Umbilical cord (tissue), 2 donors: Measurements from ENCODE around the gene MON1A. TPM values are rescaled to one million over a fixed set of nuclear protein-coding genes. Genes with fewer than 3 reads are reported as not detected.

Experiments
- DNase-seq: peaks from one replicate; pipeline ENCODE4 v3.0.0-alpha.2; 2015; ENCODE audit warnings: low spot score
- total RNA-seq: library from RNA; depleted of rRNA; stranded (reverse); fragments of >200 nt; gene quantifications from one replicate; pipeline ENCODE4 v1.2.3, GENCODE V29; 2014; ENCODE audit warnings: low replicate concordance; ENCODE audit not compliant: insufficient read depth

Gene MON1A
- total RNA-seq, 1 donor from 2014 or later = 4.6 TPM

DNA sequence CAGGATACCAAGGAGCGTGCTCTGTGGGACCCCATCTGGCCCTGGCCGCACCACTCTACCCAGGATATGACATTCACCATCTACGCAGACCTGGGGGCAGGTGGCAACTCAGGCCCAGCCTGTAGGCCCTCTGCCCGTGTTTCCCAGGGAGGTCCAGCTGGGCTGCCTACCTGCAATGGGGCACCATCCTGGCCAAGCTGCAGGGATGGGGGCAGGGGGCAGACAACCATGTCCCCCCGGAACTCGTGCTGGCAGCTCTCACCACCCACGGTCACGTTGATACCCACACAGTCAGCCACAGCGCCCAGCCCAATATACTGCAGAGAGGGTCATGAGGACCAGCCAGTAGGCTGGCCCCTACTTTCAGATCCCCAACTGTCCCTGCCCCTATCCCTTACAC lies 33.8 kb downstream of the MON1A start:
- DNase-seq = no peak

DNA sequence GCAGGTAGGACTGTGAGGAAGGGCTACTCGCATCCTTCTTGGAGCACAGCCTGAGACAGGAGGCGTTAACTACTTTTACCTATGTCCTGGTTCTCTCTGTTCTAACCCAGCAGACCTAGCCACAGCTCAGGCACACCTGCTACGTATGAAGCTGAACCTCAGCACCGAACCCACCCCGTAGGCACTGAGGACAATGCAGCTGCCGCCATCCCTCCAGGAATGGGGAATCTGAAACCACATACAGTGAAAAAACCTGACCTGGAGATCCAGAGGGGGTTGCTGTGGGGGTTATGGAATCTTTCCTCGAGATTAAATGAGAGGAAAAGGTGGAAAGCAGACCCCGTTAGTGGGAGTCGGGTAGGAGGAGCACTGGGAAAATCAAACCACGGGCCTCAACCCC lies 40.3 kb downstream of the MON1A start:
- DNase-seq = no peak

DNA sequence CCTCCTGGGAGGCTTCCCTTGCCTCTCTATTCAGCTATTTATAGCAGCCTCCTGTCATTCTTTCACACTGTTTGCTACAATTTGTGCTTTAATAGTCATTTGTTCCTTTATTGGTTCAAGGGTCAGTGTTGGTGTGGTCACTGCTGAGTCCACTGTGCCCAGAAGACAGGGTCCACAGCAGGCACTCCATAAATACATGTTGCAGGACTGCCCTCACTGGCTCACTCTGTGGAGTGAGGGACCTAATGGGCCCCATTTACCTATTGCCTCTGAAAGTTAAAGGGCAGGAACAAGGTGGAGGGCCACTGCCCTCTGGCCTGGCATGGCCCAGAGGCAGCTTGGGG lies 42.7 kb downstream of the MON1A start:
- DNase-seq = no peak

DNA sequence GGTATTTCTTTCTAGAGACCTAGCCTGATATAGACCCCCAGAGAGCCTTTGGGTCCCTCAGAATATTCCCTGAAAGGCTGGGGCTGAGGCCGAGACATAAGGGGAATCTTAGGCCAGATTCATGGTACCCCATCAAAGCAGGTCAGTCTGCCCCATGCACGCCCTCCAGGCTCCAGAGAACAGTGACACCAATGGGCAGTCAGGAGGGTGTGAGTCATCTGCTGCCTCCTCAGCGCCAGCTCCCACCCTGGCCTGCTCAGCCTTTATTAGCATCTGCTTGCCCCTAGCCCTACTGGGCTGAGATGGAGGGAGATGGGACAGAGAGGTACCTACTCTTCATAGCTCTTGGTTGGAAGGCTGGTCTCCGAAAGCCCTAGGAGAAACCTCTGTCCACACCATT lies 45.6 kb downstream of the MON1A start:
- no peak for DNase-seq

DNA sequence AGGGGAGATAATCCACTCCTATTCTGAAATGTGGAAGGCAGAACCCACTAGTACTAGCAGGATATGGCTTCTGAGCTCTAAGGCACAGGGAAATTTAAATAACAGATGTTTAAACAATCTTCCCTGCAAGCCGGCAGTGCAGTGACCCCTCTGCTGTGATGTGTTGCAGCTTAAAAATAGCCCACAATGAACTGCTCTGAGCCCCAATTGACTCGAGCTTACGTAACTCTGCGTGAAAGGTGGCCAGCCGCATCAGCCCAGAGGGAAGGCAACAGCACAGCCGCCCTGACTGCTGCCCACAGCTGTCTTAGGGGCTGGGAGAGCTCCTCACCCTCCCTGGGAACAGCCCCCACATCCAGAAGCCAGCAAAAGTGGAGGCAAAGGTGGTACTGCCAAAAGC lies 47.4 kb downstream of the MON1A start:
- no peak for DNase-seq

DNA sequence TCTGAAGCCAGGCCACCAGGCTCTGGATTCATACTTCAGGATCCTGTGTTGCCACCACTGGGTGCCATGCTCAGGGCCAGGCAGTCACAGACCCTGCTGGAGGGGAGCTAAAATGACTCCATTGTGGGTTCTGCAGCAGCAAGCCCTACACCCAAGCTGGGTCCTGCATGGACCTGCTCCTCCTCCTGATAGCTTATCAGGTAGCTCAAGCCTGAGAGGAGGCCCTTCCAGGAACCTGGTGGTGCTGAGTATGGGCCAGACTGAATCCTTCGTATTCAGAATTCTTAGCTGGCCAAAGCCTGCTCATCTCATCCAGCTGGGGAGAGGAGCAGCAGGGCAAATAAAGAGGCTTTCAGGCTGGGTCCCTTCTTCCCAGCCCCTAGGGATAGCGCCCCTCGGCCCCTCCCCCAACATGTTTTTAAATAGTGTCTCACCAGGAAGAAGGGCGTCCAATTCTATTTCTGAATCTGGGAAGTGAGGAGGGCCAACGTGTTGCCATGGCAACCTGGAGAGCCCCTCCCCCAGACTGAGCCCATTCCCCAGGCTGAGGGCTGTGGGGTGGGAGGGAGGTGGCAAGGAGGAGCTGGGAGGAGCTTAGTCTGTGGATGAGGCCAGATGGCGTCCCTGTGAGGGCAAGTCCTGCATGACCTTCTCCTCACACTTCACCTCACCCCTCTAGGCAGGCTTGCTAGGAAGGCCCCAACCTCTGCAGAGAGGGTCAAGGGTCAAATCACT lies 48.9 kb downstream of the MON1A start:
- no peak for DNase-seq

DNA sequence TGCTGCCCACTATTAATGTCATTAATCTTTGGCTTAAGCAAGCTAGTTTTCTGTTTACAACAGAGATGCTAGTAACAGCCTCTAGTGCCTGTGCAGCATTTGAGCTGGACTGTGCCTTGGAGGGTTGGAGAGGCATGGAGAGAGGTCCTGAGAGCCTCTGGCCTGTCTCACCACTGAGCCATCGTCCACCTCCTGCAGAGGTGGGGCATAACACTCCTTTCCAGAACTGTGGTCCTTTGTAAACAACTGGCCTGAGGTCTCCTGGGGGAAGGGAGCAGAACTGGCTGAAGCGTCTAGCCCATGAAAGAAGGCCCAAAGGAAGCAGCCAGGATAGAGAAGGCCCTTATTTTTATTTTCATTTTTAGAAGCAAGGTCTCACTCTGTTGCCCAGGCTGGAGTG lies 49.9 kb downstream of the MON1A start:
- DNase-seq = no peak

DNA sequence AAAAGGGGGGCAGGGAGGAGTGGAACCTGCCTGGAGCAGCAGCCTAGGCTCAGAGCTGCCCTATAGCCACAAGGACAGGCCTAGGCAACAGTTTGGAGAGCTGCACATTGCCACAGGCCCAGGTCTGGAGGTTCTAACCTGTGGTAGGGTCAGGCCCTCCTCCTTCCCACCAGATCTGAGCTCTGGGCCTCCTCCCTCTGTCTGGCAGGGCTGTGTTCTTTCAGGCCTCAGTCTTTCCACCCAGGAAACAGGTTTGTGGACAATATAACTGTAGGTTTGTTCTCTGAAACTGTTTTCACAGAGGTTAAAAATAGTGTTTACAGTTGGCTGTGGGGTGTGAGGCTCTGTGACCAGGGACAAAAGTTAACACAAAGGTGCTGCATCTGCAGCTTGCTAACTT lies 50.9 kb downstream of the MON1A start:
- no peak for DNase-seq

DNA sequence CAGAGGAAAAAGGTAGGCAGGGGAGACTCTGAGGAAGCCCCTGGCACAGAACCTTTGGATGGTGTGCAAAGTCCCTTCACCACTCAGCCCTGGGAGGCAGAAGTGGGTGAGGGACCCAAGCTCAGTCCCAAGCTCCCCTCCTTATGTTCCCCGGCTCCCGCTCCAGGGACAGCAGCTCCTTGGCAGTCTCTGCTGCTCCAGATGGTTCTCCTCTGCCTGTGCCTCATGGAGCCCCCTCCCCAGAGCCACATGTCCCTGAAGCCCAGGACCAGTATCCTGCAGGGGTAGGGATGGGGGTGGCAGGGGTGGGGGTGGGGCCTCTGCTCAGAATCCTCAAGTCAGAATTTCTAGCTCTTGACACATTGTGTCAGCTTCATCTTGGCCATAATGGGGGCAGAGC lies 51.9 kb downstream of the MON1A start:
- DNase-seq = no peak

DNA sequence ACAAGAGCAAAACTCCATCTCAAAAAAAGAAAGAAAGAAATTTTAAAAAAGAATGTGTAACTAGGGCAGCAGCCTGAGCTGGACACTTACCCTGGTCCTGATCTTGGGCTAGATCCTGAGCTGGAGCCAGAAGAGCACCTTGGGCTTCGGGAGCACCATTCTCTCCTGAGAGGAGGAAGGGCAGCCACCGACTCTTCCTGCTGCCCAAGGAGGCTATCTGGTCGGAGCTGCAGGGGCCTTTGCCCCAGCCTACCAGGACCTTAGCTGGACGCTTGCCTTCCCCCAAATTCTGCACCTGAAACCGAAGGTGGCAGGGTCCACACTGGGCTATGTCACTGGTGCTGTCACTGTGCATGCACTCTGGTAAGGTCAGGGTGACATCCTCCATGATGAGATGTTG lies 53.0 kb downstream of the MON1A start:
- no peak for DNase-seq

DNA sequence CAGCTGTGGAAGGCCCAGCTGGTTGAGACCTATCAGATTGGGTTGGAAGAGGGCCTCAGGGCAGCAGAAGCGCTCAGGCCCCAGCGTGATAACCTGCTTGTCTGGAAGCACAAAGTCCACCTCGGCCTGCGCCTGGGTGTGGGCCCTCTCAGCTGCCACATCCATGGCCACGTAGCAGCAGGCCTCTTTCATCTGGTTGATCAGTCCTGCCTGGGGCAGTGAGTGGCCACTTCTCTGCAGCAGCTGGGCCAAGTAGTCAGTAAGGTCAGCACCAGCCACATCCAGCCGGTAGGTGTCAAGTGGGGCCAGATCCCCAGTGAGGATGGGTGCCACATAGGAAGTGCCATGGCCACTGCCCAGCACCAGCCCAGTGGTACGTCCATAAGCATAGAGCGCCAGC lies 56.0 kb downstream of the MON1A start:
- no peak for DNase-seq

DNA sequence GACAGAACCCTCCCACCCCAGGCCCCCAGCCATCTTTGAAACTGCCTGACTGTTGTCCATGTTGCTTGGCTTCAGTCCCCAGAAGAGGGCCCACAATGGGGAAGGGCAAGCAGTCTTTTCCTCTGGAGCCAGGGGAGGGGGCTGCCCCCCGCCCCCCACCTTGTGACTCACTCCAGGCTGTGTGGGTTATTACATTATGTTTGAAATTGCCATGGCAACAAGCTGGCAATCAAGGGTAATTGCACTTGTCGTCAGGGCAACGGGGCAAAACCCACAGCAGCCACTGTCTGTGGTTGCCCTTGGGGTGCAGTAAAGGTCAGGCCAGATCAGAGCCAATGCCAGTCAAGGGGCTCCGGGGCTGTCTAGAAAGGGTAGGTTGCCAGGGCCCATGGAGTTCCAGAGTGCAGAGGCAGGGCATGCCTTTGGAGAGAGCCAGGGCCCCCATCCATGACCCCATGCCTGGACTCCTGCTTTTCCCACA lies 56.8 kb downstream of the MON1A start:
- no peak for DNase-seq

DNA sequence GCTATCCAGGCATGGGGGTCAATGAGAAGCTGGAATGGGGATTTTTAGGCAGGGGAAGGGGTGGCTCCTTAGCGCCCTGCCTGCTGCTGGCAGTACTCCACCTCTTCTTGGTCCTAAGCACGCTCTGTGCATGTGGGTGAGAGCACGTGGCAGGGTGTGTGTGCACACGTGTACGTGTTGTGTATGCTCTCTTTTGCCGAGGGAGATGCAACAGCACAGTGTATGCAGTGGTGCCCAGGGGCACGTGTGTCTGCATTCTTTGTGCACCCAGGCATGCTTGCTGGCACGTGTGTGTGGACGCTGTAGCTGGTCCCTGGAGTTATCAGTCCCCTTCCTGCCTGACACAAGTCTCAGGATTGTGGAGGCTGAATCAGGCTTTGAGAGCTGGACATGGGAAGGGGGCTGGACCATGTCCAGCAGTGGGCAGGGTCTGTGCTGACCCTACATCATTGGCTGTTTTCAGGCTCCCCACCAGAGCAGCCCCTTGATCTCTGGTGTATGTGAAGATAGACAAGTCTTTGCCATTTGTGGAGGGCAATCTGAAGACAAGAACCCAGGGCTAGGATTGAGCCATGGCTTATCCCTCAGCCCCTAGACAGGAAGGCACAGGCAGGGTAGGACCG lies 58.0 kb downstream of the MON1A start:
- no peak for DNase-seq

DNA sequence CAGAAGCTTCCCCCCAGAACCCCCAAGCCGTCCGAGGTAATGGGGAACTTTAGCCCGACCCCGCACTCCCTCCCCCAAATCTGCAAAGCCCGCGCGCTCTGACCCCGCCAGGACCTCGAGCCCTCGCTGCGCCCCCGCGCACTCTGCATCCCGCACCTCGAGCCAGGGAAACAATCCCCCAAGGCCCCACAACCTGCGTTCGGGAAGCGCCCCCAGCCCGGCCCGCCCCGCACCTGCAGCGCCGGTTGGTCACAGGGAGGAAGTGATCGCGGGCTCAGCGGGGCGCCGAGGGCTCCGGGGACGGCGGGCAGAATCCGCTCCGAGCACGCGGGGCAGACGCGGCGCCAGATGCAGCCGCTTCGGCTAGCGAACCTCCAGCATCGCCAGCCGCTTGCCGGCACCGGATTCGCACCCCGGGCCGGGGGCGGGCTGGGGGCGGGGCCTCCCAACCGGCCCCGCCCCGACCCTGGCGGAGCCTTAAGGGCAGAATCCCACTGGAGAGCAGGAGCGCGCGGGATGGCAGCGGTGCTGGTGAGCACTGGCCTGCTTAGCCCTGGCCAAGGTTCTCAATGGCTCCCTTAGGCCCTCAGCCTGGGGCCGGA lies 60.0 kb downstream of the MON1A start, which contains the start of gene CAMKV:
CAMKV (minus strand) TSS at position 382 of the 602 bp plus-strand sequence. CDS start 7,518 bp downstream, outside the sequence.
- DNase-seq = no peak

DNA sequence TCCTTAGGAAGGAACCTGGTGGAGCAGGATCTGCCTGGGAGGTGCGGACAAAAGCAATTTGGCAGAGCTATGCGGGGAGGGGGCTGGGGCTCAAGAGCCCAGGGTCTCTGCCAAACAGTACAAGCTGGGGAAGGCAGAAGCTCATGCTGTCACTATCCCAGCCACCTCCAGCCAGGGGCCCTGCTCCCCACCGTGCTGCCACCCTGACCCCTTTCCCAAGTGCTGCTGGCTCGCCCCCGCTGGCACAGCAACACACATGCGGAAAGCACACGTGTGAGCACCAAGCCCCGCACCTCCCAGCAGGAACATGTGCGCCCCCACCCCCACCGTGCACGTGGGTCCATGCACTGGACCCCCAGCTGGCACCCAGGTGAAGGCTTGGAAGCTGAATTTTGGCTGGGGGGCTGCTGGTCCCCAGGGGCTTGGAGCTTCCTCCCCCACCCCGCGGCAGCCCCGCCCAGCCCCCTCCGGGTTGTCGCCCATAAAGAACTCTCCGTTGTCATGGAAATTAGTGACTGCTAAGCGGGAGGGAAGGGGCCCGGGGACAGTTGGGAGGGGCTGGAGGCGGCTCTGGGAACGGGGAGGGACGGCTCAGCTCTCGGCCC lies 60.6 kb downstream of the MON1A start:
- DNase-seq = no peak

DNA sequence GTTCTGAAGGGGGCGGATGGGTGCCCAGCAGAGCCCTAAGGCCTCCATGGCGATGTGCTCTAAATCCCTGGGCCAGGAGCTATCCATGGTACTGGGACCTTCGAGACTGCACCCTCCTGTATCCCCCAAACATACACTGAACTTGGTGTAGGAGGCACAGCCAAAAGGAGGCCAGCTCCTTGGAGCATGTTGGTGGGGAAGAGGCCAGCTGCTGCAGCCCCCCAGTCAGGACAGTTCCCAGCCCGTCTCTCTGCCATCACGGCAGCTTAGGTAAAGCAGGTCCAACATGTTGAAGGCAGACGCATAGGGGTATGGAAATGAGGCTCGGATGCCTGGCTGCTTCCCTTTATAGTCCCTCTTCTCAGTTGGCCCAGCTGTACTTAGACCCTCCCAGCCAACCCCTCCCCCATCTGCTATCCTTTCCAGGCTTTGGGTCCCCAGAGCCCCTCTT lies 61.7 kb downstream of the MON1A start:
- peak; percentile 19 for DNase-seq

DNA sequence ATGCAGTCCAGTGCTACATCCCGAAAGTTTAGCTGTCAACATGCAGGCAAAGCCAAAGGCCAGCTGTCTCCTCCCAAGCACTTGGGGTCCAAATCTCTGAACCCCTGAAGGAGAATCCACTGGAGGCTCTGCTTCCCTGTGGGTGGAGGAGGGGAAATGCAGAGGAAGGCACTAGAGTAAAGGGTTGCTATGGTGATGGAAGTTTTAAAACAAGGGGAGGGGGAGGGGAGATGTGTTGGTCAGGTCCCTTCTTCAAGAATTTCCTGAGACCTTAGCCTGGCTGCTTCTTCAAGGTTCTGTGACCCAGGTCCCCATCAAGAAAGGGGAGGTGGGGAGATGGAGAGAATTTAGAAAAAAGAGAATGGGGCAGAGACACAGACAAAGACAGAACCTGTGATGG lies 62.2 kb downstream of the MON1A start:
- no peak for DNase-seq

DNA sequence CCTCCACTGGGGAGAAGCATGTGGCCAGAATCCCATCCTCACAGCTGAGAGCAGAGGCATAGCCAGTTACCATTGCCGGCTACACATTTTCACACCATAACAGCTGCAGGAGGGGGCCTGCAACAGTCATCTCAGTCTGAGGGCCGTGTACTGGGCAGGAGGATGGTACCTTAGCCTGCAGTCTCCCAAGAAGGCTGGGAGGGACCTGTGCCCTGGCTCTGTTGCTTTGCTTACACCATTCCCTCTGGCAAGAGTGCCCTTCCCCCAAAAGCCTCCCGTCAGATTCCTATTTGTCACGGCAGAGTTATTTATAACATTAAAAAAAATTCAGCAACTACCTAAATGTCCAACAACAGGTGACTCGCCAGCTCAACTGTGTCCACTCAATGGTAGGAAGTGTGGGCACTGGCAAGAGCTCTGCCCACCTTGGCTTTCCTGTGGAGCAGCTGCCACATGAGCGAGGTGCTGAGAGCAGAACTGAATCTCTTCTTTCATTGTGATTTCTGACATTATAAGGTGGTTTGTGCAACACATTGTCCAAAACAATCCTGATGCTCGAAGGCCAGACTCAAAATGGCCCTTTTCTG lies 64.3 kb downstream of the MON1A start:
- no peak for DNase-seq

DNA sequence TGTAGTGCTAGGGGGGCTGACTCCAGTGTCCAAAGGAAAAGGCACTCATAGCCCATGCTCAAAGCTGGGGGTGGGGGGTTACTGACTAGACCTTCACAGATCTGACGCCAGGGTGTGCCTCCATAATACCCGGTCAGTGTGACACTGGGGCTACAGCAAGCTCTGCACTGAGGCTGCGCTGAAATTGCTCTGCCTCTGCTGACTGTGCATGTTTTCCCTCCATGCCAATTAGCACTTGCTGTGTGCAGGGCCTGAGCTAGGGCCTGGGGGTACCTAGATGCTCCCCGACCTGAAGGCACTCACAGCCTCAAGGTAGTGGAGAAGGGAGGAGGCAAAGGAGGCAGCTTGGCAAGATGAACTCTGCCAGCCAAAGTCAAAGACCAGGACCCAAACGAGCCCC lies 65.1 kb downstream of the MON1A start:
- no peak for DNase-seq

DNA sequence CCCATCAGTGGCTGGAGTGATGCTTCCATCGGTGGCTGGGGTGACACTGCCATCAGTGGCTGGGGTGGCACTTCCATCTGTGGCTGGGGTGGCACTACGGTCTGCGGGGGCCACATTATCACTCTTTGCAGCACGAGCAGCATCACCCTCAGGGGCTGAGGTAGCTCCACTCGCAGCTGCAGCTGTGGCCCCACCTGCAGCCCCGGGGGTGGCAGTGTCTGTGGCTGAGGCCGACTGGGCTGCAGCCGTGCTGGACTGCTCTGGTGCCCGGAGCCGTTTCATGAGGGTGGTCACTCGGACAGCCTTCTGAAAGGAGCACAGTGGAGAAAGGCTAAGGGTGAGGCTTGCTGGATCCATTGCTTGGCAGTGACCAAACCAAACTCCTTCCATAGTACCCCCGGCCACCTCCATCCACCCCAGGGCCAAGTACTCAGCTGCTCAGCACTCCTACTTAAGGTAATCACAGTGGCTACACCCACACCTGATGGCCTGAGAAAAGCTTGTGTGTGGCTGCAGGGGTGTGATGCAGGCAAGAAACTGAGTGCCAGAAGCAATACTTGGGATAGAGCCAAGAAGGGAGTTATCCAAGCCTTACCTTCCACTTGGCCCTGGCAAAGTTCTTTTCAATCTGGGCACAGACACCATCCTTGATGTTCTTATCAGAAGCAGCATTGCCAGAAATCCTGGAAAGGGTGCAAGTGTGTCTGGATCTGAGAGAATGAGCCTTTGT lies 69.9 kb downstream of the MON1A start:
- no peak for DNase-seq
